Heart left ventricle (tissue), 13 donors: ENCODE data around the gene PTPRN2.

ENCODE experiments used
- CTCF ChIP-seq, 12 donors: fragments of 200-600 bp; sonication (generic) in 4 of 12; IDR thresholded peaks; one replicate each; pipeline versions ENCODE4 v1.5.0 to v1.8.0; 2018 to 2022; ENCODE audit warnings: antibody characterized with exemption in 12 of 12, mild to moderate bottlenecking in 5 of 12
- POLR2A ChIP-seq, 2 donors: fragments of 450-650 bp; IDR thresholded peaks; one replicate each; pipeline ENCODE4 v1.6.1; 2017; ENCODE audit warnings: antibody characterized with exemption in 2 of 2, mild to moderate bottlenecking in 2 of 2, moderate library complexity in 2 of 2
- donor health status: ischemic (EF 13 %, LVEDD 7.1; RV severe dilation, severe dysfunction).
- donor health status: DM: no; HTN: yes; CAD: no.
- donor health status: DM: no; HTN: no; CAD: no.
- donor health status: ischemic (EF 25% LVEDD 6.9; RV normal size, moderate dysfunction).
- donor health status: ischemic (EF 25% LVEDD 5.7; RV mildly dilated, moderate dysfunction).
- donor health status: ischemic (EF 35%, LVEDD 5.7; RV mildly dilated, moderate dysfunction).
- donor health status: nonischemic (EF 11% LVEDD 7.7; RV severe dilation, severe dysfunction).
- donor health status: DM: yes; HTN: yes; CAD: no.
- donor health status: PGD.
- donor health status: ischemic (EF 29% LVEDD 5.4; RV normal size, mild dysfunction).
- donor health status: nonischemic (EF 23%, LVEDD 6.1; RV moderate dilation, normal function).

DNA sequence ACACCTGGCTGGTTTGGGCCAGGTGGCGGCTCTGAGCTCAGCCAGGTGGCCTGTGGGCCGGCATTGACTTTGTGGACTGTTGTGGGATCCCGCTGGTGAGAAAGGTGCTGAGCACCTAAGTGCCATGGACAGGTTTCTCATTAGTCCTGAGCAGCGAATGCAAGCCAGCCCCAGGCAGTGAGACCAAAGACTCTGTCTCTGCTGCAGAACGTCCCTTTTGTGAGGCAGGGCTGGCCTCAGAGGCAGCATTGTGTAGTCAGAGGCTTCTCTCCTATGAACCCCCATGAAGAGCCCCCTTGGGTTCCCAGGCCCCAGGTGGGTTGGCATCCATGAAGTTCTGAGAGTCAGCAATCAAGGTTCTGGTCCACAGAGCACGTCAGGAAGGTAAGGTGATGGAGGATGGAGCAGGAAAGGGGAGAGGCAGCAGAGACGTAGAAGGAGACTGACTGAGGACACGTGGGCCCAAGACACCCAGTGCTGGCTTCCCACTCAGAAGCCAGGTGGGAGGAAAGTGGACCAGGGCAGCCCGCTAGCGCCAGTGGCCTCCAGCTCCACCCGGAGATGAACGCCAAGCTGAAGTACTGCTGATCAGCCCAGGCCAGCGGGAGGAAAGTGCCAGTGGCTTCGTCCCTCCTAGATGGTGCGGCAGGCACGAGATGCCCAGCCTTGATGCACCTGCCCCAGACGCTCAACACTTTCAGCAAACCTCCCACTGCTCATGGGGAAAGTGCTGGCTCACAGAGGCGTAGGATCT is 19.2 kb upstream of the PTPRN2 start:
- TF ChIP-seq POLR2A (IDR thresholded peaks at IDR 0.05) (no peak), CTCF (IDR thresholded peaks at IDR 0.05) (no peak)
